Activated CD4-positive, alpha-beta T cell treated with anti-CD3 and anti-CD28 coated beads, Interleukin-2, Interleukin-6, amounts not matched to agents 100 ng/mL and 50 ng/mL, durations not matched to agents 16 hours and 8 hours (primary cell): ENCODE data around the gene SECISBP2.
"Not testable (repeated sequence)": the region's sequence is repeated elsewhere in the genome, so short reads cannot be mapped to it uniquely, and the experiment has no call there.

Source experiments
- DNase-seq: peaks from one replicate; pipeline ENCODE4 v3.0.0-alpha.2; 2020

SECISBP2 gene

DNA sequence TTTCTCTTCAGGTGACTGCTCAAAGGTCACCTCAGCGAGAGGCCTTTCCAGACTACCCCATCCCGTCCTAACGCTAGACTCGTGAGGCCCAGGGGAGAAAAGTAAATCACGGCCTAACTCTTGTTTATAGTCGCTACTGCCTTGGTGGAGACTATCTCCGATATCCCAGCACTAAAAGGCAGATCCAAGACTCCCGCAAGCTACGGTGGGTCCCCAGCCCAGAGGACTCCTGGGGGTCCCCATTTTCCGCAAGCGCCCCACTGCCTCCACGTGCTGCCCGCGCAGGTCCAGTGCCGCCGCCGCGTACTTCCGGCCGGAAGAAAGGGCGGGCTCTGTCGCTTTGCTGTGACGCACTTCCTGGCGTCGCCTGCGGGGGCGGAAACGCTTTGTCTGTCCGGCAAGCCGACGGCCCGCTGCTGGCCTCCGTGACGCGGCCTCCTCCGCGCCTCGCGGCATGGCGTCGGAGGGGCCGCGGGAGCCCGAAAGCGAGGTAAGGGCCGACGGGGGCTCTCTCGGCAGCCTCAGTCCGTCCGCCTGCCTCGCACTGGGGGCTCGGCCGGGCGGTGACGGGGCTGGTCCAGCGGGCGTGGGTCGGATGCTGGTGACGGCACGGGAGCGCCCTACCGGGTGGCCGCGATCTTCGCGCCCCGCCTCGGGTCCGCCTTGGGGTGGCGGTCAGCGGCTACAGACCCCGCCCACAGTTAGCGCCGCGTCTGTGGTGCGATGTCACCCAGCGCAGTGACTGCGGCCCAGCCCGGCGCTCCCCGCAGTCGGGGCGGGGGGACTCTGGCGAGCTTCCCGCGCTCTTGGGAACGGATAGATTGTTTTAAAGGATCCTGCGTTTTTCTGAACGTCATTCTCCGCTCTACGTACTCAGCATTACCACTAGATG lies at the start of gene SECISBP2:
Gene SECISBP2, plus strand, starts transcription at position 378 of the 892 bp plus-strand sequence. Its CDS starts 77 bp downstream, at position 455.
- peak; percentile 97 for DNase-seq

- no peak for DNase-seq
Observed at GRCh38 chr9:89273528-89274279, 44.6 kb upstream of the SECISBP2 start.

GRCh38 chr9:89274838-89275237 lies 43.5 kb upstream of the SECISBP2 start:
- DNase-seq, result peak; percentile 54

DNA sequence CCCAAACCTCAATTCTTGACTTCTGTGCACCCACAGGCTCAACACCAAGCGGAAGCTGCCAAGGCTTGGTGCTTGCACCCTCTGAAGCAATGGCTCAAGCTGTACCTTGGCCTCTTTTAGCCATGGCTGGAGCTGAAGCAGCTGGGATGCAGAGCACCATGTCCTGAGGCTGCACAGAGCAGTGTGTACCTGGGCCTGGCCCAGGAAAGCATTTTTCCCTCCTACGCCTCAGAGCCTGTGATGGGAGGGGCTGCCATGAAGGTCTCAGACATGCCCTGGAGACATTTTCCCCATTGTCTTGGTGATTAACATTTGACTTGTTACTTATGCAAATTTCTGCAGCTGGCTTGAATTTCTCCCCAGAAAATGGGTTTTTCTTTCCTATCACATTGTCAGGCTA lies 42.3 kb upstream of the SECISBP2 start:
- DNase-seq, result not testable (repeated sequence)

GRCh38 chr9:89277043-89277442 lies 41.3 kb upstream of the SECISBP2 start:
- DNase-seq, result no peak

DNA sequence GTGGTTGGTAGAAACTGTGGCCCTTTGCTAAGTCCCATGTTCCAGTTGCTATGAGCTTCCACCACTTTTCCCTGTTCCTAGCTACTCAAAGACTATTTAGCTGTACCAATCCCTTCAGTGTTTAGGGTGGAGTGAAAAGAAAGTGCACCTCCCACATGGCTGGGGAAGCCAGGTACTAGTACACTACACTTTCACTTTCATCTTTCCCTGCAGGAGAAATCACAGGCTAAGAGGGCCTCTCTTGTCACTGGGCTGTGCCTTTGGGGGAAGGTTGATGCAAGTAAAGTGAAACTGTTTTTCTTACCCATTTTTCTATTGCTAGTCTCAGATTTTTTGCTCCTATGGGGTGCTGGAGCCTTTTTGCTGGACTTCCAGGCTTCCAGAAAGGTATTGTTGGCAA lies 40.8 kb upstream of the SECISBP2 start:
- DNase-seq, result peak; percentile 12

DNA sequence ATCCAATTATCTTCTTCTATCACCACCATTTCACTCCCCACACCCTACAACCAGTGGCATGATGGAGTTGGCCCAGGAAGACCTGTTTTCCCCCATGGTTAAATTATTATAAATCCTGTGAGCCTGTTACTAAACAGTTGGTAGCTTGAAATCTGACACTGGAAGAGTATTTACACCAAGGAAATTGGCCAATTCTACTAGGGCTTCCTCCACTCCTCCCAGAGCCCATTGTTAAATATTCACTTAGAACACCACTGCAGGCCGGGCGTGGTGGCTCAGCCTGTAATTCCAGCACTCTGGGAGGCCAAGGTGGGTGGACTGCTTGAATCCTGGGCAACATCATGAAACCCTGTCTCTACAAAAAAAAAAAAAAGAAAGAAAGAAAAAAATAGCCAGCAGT lies 39.7 kb upstream of the SECISBP2 start:
- no peak for DNase-seq

- peak; percentile 57 for DNase-seq
Observed at GRCh38 chr9:89278997-89279739, 39.1 kb upstream of the SECISBP2 start.

DNA sequence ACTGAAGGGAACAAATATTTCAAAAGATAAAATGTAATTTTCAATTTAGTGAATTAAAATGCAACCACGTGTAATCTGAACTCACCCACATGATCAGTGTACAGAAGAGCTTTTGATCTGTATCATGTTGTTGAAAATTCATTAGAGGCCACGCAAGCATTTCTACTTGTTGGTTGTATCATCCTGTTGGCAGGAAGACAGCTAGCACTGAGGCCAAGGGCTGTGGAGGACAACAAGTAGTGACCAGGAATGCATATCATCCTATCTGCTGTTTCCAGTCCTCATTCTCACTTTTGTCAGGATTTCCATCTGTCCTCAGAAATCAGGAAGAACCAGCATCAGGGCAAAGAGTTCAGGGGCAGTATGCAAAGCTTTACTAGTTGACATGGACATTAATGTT lies 37.2 kb upstream of the SECISBP2 start:
- DNase-seq, result no peak

DNA sequence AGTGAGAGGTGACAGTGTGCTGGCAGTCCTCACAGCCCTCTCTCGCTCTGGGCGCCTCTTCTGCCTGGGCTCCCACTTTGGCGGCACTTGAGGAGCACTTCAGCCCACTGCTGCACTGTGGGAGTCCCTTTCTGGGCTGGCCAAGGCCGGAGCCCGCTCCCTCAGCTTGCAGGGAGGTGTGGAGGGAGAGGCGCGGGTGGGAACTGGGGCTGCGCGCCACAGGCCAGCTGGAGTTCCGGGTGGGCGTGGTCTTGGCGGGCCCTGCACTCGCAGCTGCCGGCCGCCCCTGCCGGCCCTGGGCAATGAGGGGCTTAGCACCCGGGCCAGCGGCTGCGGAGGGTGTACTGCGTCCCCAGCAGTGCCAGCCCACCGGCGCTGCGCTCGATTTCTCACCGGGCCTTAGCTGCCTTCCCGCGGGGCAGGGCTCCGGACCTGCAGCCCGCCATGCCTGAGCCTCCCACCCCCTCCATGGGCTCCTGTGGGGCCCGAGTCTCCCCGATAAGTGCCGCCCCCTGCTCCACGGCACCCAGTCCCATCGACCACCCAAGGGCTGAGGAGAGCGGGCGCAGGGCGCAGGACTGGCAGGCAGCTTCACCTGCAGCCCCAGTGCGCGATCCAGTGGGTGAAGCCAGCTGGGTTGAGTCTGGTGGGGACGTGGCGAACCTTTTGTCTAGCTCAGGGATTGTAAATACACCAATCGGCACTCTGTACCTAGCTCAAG lies 35.9 kb upstream of the SECISBP2 start:
- DNase-seq, result not testable (repeated sequence)

DNA sequence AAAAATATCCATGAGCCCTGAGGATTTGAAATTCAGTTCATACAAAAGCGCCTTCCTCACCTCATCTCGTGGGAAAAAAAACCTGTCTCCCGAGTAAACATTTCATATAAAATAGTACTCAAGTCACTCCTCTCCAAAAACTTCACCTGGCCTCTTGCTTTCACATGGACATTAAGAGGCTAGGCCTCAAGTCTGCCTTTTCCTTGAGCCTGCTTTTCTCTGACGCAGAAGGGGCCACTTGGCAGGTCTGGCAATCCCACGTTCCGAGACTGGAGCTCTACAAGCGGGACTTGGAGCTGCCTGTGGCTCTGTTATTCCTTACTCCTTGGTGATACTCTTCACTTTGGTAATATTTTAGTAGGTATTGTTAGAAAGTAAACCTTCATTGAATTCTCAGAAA lies 34.2 kb upstream of the SECISBP2 start:
- DNase-seq, result no peak

DNA sequence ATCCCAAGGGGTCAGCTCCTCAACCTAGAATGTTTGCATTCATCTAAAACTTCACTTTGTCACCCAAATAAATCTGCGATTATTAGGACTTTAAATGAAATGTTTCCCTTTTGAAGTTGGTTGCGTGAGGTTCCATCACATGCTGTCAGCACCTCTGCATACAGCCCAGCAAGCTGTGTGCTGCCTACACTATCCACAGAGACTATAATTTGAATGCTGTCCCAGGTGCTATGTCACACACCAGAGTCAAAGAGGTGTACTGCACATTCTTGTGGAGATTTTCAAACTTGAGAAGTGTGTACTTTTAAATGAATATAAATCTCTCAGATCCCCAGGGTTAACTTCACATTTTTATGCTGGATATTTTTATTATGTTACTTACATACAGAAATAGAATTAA lies 26.6 kb upstream of the SECISBP2 start:
- DNase-seq, result no peak

DNA sequence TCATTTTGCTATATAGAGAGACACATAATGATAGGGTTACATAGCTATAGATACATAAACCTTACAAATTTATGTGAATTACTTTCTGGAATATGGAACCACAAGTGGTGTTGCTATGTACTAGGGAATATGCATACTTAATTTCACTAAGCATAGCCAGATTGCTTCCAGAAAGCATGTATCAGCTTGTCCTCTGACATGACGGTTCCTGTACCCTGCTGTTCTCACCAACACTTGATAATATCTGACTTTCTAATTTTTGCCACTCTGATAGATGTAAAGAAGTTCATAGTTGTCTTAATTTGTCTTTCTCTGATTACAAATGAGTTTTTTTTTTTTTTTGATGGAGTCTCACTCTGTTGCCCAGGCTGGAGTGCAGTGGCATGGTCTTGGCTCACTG lies 25.3 kb upstream of the SECISBP2 start:
- DNase-seq, result no peak

GRCh38 chr9:89295400-89295799 lies 22.9 kb upstream of the SECISBP2 start:
- no peak for DNase-seq

- DNase-seq, result not testable (repeated sequence)
Observed at GRCh38 chr9:89301996-89302395, 16.3 kb upstream of the SECISBP2 start.

GRCh38 chr9:89304020-89304833 lies 14.1 kb upstream of the SECISBP2 start:
- no peak for DNase-seq

DNA sequence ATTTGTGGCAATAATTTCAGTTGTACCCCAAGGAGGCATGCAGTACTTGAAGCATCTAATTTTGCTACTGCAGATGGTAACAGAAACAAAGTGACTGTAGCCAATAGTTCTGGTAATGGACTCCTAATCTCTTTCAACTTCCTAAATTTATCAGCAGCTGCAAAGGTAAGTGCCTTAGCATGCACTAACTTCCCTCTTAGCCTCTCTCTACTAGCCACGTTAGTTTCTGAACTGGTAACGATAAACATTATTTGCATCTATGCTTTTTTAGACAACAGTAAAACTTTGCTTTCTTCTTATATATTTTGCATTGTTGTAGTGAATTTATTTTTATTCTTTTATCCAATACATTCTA lies 13.5 kb upstream of the SECISBP2 start:
- no peak for DNase-seq

- no peak for DNase-seq
Observed at GRCh38 chr9:89305868-89306267, 12.4 kb upstream of the SECISBP2 start.

GRCh38 chr9:89309166-89309565 lies 9.1 kb upstream of the SECISBP2 start:
- no peak for DNase-seq

DNA sequence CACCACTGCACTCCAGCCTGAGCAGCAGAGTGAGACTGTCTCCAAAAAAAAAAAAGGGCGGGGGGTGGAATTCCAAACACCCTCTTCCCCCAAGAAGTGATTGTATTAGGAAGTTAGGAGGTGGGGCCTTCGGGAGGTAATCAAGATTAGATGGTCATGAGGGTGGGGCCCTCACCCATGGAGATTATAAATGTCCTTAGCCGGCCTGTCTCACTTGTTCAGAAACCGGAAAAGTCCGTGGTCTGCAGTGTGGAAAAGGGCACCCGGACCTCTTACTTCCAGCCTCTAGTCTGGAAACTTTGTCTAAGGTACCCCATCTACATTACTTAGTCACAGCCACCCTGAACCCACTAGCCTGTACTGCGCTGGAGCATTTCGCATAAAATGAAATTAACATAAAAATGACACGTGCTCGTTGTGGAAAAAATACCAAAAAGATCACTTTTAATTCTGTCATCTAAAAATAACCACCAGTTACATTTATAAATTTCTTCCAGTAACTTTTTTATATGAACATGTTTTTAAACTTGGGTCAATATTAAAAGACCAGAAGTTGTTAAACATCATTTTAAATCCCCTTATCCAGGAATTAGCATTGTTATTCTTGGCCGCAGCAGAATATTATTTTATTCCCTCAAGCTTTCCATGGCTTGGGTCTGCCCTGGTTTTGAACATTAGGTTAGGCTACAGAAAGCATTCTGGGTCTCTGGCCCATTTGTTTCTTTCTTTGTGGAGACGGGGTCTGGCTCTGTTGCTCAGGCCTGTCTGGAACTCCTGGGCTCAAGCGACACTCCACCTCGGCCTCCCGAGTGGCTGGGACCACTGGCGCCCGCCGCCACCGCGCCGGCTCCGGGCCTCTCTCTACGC lies 8.5 kb upstream of the SECISBP2 start:
- DNase-seq, result no peak
